ENCODE measurements around the gene OBSCN.
A peak's percentile ranks its signal among the peaks of the same experiment; 100 is the strongest.

OBSCN gene

GRCh38 chr1:228329887-228330286, 122.0 kb downstream of the OBSCN start:
- no peak for DNase-seq (ENCODE audit: low spot score)

DNA sequence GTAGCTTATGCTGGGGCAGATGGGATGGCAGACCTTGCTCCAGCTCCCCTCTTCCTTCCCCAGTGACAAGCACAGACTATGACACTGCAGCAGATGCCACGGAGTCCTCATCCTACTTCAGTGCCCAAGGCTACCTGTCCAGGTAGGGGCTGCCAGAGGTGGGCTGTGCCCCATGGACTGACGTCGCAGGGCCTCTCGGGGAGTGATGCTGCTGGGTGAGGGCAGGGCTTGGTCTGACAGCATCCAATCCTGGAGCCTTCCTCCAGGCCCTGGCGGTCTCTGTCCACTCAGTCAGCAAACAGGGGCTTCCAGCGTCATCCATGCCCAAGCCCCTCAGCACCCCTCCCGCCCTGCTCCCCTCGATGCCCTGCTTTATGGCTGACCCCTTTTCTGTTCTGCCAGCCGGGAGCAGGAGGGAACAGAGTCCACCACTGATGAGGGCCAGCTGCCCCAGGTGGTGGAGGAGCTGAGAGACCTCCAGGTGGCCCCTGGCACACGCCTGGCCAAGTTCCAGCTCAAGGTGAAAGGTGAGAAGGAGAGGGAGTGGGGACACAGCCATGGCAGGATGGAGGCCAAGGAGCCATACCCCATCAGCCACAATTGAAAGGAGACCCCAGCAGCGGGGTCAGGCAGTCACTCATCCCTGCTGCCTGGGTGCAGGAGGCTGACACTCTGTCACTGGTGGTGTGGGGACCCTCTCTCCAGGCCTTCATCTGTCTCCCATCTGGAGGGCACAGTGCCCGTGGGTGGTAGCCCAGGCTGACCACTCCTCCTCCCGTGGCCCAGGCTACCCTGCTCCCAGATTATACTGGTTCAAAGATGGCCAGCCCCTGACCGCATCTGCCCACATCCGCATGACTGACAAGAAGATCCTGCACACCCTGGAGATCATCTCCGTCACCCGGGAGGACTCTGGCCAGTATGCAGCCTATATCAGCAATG, 125.2 kb downstream of the OBSCN start:
- no peak for DNase-seq (ENCODE audit: low spot score)

DNA sequence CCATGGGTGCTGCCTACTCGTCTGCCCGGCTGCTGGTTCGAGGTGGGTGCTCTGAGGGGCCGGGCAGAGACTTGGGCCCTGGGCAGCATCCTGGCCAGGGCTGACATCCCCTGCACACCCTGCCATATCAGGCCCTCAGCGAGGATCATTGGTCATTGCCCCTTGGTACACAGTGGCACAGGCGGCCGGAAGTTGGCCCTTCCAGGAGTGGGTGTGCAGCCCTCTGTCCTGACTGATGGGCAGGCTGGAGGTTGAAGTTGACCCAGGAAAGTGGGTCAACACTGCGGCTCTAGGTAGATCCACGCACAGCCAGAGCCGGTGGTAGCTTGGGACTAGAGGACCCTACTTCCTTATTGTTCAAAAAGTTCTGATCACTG, 125.9 kb downstream of the OBSCN start:
- no peak for DNase-seq (ENCODE audit: low spot score)

DNA sequence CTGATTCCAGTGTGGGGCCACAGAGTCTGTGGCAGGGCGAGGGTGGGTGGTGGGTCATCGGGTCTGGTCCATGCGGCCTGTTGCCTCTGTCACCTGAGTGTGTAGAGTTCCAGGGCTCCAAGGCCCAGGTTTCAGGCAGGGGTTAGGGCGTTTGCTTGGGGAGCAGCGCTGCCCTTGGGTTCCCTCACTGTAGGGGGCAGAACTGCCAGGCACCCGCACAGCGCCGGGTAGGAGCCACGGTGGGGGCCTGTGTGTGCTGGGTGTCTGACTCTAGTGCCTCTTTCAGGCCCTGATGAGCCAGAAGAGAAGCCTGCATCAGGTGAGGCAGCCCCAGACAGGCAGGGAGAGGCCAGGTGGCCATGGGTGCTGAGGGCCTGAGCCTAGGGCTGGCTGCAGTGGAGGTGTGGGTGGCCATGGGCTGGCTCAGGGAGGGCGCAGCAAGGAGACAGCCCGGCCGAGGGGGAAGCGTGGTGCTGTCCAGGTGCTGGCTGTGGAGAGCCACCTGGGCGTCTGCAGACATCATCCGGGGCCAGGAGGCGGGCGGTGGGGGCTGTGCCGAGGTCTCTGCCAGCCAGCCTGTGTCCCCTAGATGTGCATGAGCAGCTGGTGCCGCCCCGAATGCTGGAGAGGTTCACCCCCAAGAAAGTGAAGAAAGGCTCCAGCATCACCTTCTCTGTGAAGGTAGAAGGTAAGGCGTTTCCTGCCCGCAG, 126.5 kb downstream of the OBSCN start:
- no peak for DNase-seq (ENCODE audit: low spot score)

GRCh38 chr1:228334954-228335353, 127.1 kb downstream of the OBSCN start:
- DNase-seq (ENCODE audit: low spot score): no peak

DNA sequence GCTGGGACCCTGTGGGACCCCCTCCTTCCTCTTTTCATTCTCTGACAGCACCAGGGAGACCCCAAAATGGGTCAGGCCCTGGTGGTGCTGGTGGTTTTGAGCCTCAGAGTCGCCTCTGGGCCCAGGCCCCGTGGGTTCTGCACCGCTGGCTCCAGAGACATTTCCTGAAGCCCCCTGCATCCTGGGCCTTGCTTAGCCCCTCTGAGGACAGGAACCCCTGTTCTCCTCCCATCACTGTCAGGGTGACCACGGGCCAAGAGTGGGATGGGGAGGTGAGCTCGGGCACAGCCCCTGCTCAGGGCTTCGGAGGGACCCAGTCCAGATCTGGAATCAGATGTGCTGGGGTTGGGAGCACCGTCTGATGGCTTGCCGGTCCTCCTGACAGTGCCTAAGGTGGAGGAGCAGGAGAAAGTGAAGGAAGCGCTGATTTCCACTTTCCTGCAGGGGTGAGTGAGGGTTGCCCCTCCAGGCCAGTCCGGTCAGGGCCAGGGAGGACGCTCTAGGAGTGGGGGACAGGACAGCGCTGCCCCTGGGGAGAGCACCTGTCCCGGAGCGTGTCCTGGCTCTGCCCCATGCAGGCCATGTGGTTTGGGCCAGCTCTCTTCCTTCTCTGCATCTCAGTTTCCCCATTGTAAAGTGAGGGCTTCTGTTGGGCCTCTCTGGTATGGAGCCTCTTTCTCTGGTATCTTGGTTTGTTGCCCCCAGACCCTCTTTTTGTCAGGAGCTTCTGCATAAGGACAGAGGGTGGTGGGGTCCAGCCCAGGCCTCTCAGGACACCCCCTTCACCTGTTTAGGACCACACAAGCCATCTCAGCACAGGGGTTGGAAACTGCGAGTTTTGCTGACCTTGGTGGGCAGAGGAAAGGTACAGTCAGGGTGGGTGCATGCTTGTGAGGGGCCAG, 127.8 kb downstream of the OBSCN start:
- DNase-seq (ENCODE audit: low spot score): no peak

GRCh38 chr1:228336308-228337030, 128.6 kb downstream of the OBSCN start:
- DNase-seq (ENCODE audit: low spot score): peak; percentile 56

GRCh38 chr1:228337031-228337564, 129.3 kb downstream of the OBSCN start:
- no peak for DNase-seq (ENCODE audit: low spot score)

- DNase-seq (ENCODE audit: low spot score): no peak
Measured at GRCh38 chr1:228337711-228338520, 130.1 kb downstream of the OBSCN start.

GRCh38 chr1:228338521-228339051, 130.7 kb downstream of the OBSCN start:
- peak; percentile 55 for DNase-seq (ENCODE audit: low spot score)

DNA sequence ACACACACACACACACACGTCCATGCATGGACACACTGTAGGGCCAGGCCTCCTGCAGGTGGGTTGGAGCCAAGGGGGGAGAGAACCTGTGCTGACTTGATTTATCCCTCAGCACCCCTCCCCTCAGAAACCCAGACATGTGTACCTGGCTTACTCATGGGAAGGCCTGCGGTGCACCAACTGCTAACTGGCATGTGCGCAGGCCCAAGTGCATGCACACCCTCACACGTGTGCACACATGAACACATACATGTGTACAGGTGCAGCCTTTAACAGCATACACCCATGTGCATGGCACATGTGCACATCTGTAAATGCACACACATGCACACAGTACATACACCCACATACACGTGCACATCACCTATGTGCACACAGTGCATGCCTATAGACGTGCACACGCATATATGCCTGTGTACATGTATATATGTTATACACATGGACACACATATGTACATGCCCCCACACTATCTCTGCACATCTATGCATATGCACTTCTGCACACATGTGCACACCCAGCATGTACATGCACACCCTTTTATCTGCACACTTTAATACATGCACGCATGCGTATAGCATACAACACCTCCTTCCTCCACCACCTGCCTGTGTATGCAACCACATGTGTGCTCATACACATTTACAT, 131.3 kb downstream of the OBSCN start:
- no peak for DNase-seq (ENCODE audit: low spot score)

DNA sequence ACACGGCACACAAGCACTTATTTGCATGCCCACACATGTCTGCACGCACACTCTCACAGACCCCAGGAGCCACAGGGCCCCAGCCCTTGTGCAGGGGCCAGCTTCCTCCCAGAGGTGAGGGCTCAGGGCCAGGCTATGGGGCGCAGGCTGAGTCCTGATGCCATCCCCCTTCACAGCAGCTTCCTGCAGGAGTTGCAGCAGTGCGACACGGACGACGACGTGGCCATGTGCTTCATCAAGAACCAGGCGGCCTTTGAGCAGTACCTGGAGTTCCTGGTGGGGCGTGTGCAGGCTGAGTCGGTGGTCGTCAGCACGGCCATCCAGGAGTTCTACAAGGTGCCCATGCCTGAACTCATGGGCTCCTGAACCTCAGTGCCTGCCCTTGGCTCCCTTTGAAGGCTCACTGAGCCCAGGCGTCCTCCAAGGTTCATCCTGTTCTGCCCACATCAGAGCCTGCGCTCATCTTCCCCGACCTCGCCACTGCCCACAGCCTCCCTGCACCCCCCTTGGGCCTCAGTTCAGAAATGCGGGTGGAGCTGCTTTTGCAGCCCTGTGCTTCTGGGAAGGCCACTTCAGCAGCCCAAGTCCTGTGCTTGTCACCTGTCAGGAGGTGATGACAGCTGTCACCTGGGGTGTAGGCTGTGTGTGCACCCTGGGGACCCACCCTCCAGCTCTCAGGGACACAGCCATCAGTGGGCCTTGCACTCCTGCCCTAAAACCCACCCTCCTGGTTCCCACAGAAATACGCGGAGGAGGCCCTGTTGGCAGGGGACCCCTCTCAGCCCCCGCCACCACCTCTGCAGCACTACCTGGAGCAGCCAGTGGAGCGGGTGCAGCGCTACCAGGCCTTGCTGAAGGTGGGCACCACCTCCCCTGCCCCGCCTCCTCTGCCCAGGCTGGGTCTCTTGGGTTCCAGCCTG, 132.2 kb downstream of the OBSCN start:
- no peak for DNase-seq (ENCODE audit: low spot score)

GRCh38 chr1:228340686-228341449, 133.0 kb downstream of the OBSCN start:
- DNase-seq (ENCODE audit: low spot score): no peak

DNA sequence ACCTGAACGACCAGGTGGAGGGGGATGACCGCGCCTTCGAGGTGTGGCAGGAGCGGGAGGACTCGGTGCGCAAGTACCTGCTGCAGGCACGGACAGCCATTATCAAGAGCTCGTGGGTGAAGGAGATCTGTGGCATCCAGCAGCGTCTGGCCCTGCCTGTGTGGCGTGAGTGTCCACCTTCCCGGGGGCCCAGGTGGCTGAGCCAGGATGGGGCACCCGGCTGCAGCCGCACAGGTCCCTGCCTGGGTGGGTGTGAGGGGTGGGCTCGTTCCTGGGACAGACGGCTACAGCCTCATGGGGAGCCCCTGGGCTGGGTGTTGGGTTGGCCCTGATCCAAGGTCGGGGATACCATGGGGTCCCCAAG, 133.6 kb downstream of the OBSCN start:
- DNase-seq (ENCODE audit: low spot score): no peak

- DNase-seq (ENCODE audit: low spot score): no peak
Measured at GRCh38 chr1:228341814-228342626, 134.2 kb downstream of the OBSCN start.

DNA sequence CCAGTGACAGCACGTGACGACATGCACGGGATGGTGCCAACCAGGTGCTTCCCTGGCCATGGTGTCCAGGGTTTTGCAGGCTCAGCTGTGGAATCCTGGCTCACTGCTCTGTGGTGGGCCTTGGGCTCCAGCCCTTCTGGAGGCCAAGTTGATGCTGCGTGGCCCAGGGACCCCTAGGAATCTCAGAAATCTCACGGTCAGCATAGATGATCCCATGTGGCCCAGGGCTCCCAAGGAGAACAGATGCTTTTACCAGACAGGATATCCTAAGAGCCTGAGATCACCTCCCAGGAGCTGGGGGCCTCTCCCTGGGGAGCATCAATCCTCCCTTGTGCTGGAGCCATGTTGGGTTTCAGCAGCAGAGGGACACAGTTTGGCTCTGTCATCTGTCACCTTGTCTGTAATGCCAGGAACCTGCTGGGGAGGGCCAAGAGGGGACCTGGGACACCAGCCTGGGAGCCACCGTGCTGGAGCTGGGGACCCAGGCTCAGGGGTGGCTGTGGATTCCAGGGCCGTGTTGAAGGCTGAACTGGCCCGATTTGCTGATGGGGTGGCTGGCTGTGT, 134.9 kb downstream of the OBSCN start:
- DNase-seq (ENCODE audit: low spot score): no peak
